Left ventricle myocardium superior (tissue), 1 donor: ENCODE data around the gene LHX3. TPM values are rescaled to one million over a fixed set of nuclear protein-coding genes. Genes with fewer than 3 reads are reported as not detected.

Experiments used
- ATAC-seq: fragments of 200-7000 bp; cut with Tn5 transposase; one replicate; pipeline ENCODE4 v1.9.1; 2020; ENCODE audit warnings: mild to moderate bottlenecking, moderate library complexity
- DNase-seq: peaks from one replicate; pipeline ENCODE4 v3.0.0-alpha.2; 2020
- intact Hi-C: fragments of 100-400 bp; cut with micrococcal nuclease; formaldehyde crosslinking; loops from one replicate; pipeline ENCODE4 v1.11.0; 2022
- total RNA-seq: library from RNA; stranded (reverse); fragmentation: NEBNext Ultra II Directional; extraction: Animal tissue kit (Norgen Biotek cat#: 25700); gene quantifications from one replicate; pipeline ENCODE4 v1.2.1, GENCODE V29; 2021
- donor health status: DM: no; HTN: yes; CAD: no; lungs with severe emphysema.

LHX3 gene
- total RNA-seq, 1 donor from 2014 or later = not detected

- no peak for ATAC-seq
- intact Hi-C loops = no loop called here
- DNase-seq = no peak
These were observed 19.9 kb downstream of the LHX3 start for GRCh38 chr9:136185066-136185465.

- ATAC-seq (no peak), DNase-seq (no peak)
- intact Hi-C loops = no loop called here
These were observed 22.0 kb downstream of the LHX3 start for GRCh38 chr9:136182850-136183422.

- ATAC-seq (no peak), DNase-seq (no peak)
- intact Hi-C loops = no loop called here
These were observed 22.5 kb downstream of the LHX3 start for GRCh38 chr9:136182420-136182787.

- DNase-seq (no peak), ATAC-seq (no peak)
- intact Hi-C loops = no loop called here
These were observed 23.0 kb downstream of the LHX3 start for GRCh38 chr9:136181784-136182419.

GRCh38 chr9:136180586-136180985, 24.3 kb downstream of the LHX3 start:
- DNase-seq (no peak), ATAC-seq (no peak)
- intact Hi-C loops = no loop called here

- ATAC-seq (no peak), DNase-seq (no peak)
- intact Hi-C loops = no loop called here
These were observed 25.2 kb downstream of the LHX3 start for GRCh38 chr9:136179761-136180160.

- no peak for ATAC-seq
- intact Hi-C loops = no loop called here
- no peak for DNase-seq
These were observed 25.8 kb downstream of the LHX3 start for GRCh38 chr9:136179101-136179616.

GRCh38 chr9:136178773-136179075, 26.2 kb downstream of the LHX3 start:
- ATAC-seq (no peak), DNase-seq (no peak)
- intact Hi-C loops = no loop called here

GRCh38 chr9:136178061-136178772, 26.7 kb downstream of the LHX3 start:
- ATAC-seq (no peak), DNase-seq (no peak)
- intact Hi-C loops = no loop called here

- intact Hi-C loops = no loop called here
- no peak for DNase-seq
- ATAC-seq = no peak
These were observed 27.7 kb downstream of the LHX3 start for GRCh38 chr9:136177224-136177623.

GRCh38 chr9:136175616-136176197, 29.2 kb downstream of the LHX3 start:
- DNase-seq = no peak
- intact Hi-C loops = no loop called here
- no peak for ATAC-seq

GRCh38 chr9:136174779-136175615, 29.9 kb downstream of the LHX3 start:
- intact Hi-C loops = no loop called here
- no peak for DNase-seq

GRCh38 chr9:136173648-136174290, 31.2 kb downstream of the LHX3 start:
- no peak for DNase-seq
- intact Hi-C loops = no loop called here
- ATAC-seq = no peak

More at GRCh38 chr9:136174779-136175615, 29.9 kb downstream of the LHX3 start:
- no peak for ATAC-seq

GRCh38 chr9:136172412-136173079, 32.4 kb downstream of the LHX3 start:
- intact Hi-C loops = no loop called here
- no peak for DNase-seq
- no peak for ATAC-seq

- ATAC-seq (no peak), DNase-seq (no peak)
- intact Hi-C loops = no loop called here
These were observed 33.0 kb downstream of the LHX3 start for GRCh38 chr9:136171801-136172411.

- intact Hi-C loops = no loop called here
- no peak for ATAC-seq
- no peak for DNase-seq
These were observed 33.7 kb downstream of the LHX3 start for GRCh38 chr9:136171009-136171800.
